IMR-90 (cell line): ENCODE data around the gene SGSH. TPM values are rescaled to one million over a fixed set of nuclear protein-coding genes. Genes with fewer than 3 reads are reported as not detected.
A peak's percentile ranks its signal among the peaks of the same experiment; 100 is the strongest.

Experiments
- ATAC-seq: fragments of 200-7000 bp; cut with Tn5 transposase; 2 replicates; pipeline ENCODE4 v1.9.1; 2020; ENCODE audit warnings: low read depth, mild to moderate bottlenecking, moderate library complexity
- BruUV-seq: library from RNA; stranded (reverse); fragments of 400-500 nt; replicated peaks from 2 replicates; lab custom pipeline; 2021; lab: Mats Ljungman, UMichigan
- CTCF ChIA-PET: fragments of 300-600 bp; formaldehyde crosslinking; extraction: SDS; loops from one replicate; lab custom pipeline; 2021; ENCODE audit warnings: antibody characterized with exemption; lab: Yijun Ruan, JAX
- POLR2A ChIA-PET: fragments of 300-600 bp; sonication (Branson Sonifier 250); formaldehyde crosslinking; loops from one replicate; lab custom pipeline; 2022; ENCODE audit warnings: antibody characterized with exemption; ENCODE audit not compliant: unreplicated experiment; lab: Charles Lee
- DNase-seq: peaks from one replicate; pipeline ENCODE4 v3.0.0; 2013
- H2AFZ ChIP-seq: replicated peaks from 2 replicates; pipeline ENCODE3; 2013; ENCODE audit warnings: low read length, mild to moderate bottlenecking; ENCODE audit not compliant: poor library complexity
- H2AK5ac ChIP-seq: 2 replicates; pipeline ENCODE4 v1.6.1; 2013; ENCODE audit warnings: low read depth, low read length, inconsistent platforms
- H2AK9ac ChIP-seq: replicated peaks from 2 replicates; pipeline ENCODE3; 2013; ENCODE audit warnings: mild to moderate bottlenecking, low read depth, low read length, moderate library complexity; ENCODE audit not compliant: poor library complexity
- H2BK120ac ChIP-seq: 2 replicates; pipeline ENCODE4 v1.6.1; 2013; ENCODE audit warnings: low read depth, low read length, inconsistent platforms
- H2BK15ac ChIP-seq: 3 replicates; pipeline ENCODE4 v1.6.1; 2013; ENCODE audit warnings: low read depth, low read length, inconsistent platforms
- H2BK20ac ChIP-seq: 2 replicates; pipeline ENCODE4 v1.6.1; 2013; ENCODE audit warnings: low read depth, mild to moderate bottlenecking, inconsistent platforms, low read length, moderate library complexity
- H2BK5ac ChIP-seq: 2 replicates; pipeline ENCODE4 v1.6.1; 2013; ENCODE audit warnings: mild to moderate bottlenecking, low read depth, low read length, inconsistent platforms; ENCODE audit not compliant: poor library complexity, severe bottlenecking
- H3K14ac ChIP-seq: replicated peaks from 2 replicates; pipeline ENCODE4 v1.6.1; 2013; ENCODE audit warnings: low read depth, low read length, inconsistent platforms
- H3K18ac ChIP-seq: 2 replicates; pipeline ENCODE4 v1.6.1; 2013; ENCODE audit warnings: low read depth, low read length, control low read depth
- H3K23ac ChIP-seq: 2 replicates; pipeline ENCODE4 v1.6.1; 2013; ENCODE audit warnings: low read depth, low read length, inconsistent platforms
- H3K27ac ChIP-seq: 2 replicates; pipeline ENCODE4 v1.5.1; 2013; ENCODE audit warnings: mild to moderate bottlenecking, control low read depth, low read length; ENCODE audit not compliant: insufficient read depth
- H3K27me3 ChIP-seq: 2 replicates; pipeline ENCODE4 v1.6.1; 2013; ENCODE audit warnings: low read length; ENCODE audit not compliant: control insufficient read depth, insufficient read depth
- H3K36me3 ChIP-seq: 2 replicates; pipeline ENCODE4 v1.6.1; 2013; ENCODE audit warnings: low read length, mixed read lengths; ENCODE audit not compliant: control insufficient read depth, insufficient read depth
- H3K4ac ChIP-seq: 2 replicates; pipeline ENCODE4 v1.6.1; 2013; ENCODE audit warnings: low read depth, low read length, inconsistent platforms
- H3K4me1 ChIP-seq: 2 replicates; pipeline ENCODE4 v1.6.1; 2013; ENCODE audit warnings: low read length, mixed read lengths; ENCODE audit not compliant: control insufficient read depth, insufficient read depth
- H3K4me2 ChIP-seq: 2 replicates; pipeline ENCODE4 v1.6.1; 2013; ENCODE audit warnings: low read depth, mild to moderate bottlenecking, control low read depth, low read length, moderate library complexity
- H3K4me3 ChIP-seq: 2 replicates; pipeline ENCODE4 v1.5.1; 2013; ENCODE audit warnings: low read depth, mild to moderate bottlenecking, control low read depth, low read length, moderate library complexity; ENCODE audit not compliant: insufficient read depth
- H3K56ac ChIP-seq: 2 replicates; pipeline ENCODE4 v1.6.1; 2013; ENCODE audit warnings: low read length, inconsistent platforms; ENCODE audit not compliant: insufficient read depth; ENCODE audit errors: extremely low read depth
- H3K79me1 ChIP-seq, 2 experiments: 2 replicates each; pipeline ENCODE4 v1.6.1; 2013; ENCODE audit warnings: low read length in 2 of 2, inconsistent platforms in 1 of 2, low read depth in 1 of 2
- H3K9ac ChIP-seq: 2 replicates; pipeline ENCODE4 v1.6.1; 2013; ENCODE audit warnings: low read depth, low read length, control low read depth
- H3K9me1 ChIP-seq: 2 replicates; pipeline ENCODE4 v1.6.1; 2013; ENCODE audit warnings: low read length, inconsistent platforms; ENCODE audit not compliant: insufficient read depth
- H3K9me3 ChIP-seq: 2 replicates; pipeline ENCODE4 v1.6.1; 2013; ENCODE audit warnings: low read length; ENCODE audit not compliant: control insufficient read depth, insufficient read depth
- H4K20me1 ChIP-seq: 2 replicates; pipeline ENCODE4 v1.6.1; 2013; ENCODE audit warnings: low read length, inconsistent platforms; ENCODE audit not compliant: insufficient read depth
- H4K5ac ChIP-seq: 2 replicates; pipeline ENCODE4 v1.6.1; 2013; ENCODE audit warnings: mild to moderate bottlenecking, low read depth, low read length, control low read depth
- H4K8ac ChIP-seq, 2 experiments: 2 replicates each; pipeline ENCODE4 v1.6.1; 2013; ENCODE audit warnings: low read depth in 2 of 2, low read length in 2 of 2, control low read depth in 1 of 2, inconsistent platforms in 1 of 2
- H4K91ac ChIP-seq: 2 replicates; pipeline ENCODE4 v1.6.1; 2013; ENCODE audit warnings: low read depth, low read length, inconsistent platforms; ENCODE audit not compliant: insufficient read depth
- CEBPB ChIP-seq: IDR thresholded peaks from 2 replicates; pipeline ENCODE4 v1.6.1; 2012; ENCODE audit warnings: low read depth, low read length, improper control_type of control experiment
- MAZ ChIP-seq: IDR thresholded peaks from 2 replicates; pipeline ENCODE4 v1.6.1; 2012; ENCODE audit warnings: low read depth, mild to moderate bottlenecking, low read length, improper control_type of control experiment, moderate library complexity, borderline replicate concordance
- RFX5 ChIP-seq: IDR thresholded peaks from 2 replicates; pipeline ENCODE4 v1.8.0; 2012; ENCODE audit warnings: low read depth, mild to moderate bottlenecking, low read length, moderate library complexity
- WGBS, 2 experiments: methylation state at CpG; one replicate each; pipeline versions ENCODE4 v1.1.5 to v1.1.7; 2013; ENCODE audit warnings: missing lambda C conversion rate in 2 of 2; ENCODE audit not compliant: insufficient read length in 1 of 2; ENCODE audit errors: extremely low coverage in 2 of 2; 5-methylcytosine and 5-hydroxymethylcytosine counted together
- dilution Hi-C: fragments of 300-500 bp; cut with HindIII; formaldehyde crosslinking; loops from one replicate; pipeline ENCODE4 v1.14.3; 2018; ENCODE audit warnings: low sequenced_read_pairs; ENCODE audit not compliant: unreplicated experiment
- in situ Hi-C: fragments of 300-500 bp; cut with MboI; formaldehyde crosslinking; loops from 3 replicates; pipeline ENCODE4 v1.14.3; 2019; ENCODE audit warnings: low sequenced_read_pairs, inconsistent platforms, mixed read lengths
- intact Hi-C: fragments of 100-400 bp; cut with micrococcal nuclease; formaldehyde crosslinking; loops from 2 replicates; pipeline ENCODE4 v1.10.0; 2022
- polyA plus RNA-seq, 3 experiments: library from polyadenylated mRNA; depleted of rRNA; stranded (reverse); fragments of >200 nt; gene quantifications; 2 replicates each; pipeline ENCODE4 v1.2.3, GENCODE V29; 2012; ENCODE audit warnings: low replicate concordance in 1 of 3
- total RNA-seq: library from RNA; depleted of rRNA; stranded (reverse); fragments of >200 nt; gene quantifications from 2 replicates; pipeline ENCODE4 v1.2.3, GENCODE V29; 2012
- TF ChIP-seq, protein P1 (sequence below): fragments of 150-350 bp; IDR thresholded peaks from 2 replicates; pipeline ENCODE4 v1.6.1; 2016; ENCODE audit warnings: low read depth, mild to moderate bottlenecking, low read length, moderate library complexity, borderline replicate concordance

SGSH gene
- total and polyA plus RNA-seq, 2 of the 4 experiments (the other 2 are of a cell fraction): 3.0 to 41.5 TPM

DNA sequence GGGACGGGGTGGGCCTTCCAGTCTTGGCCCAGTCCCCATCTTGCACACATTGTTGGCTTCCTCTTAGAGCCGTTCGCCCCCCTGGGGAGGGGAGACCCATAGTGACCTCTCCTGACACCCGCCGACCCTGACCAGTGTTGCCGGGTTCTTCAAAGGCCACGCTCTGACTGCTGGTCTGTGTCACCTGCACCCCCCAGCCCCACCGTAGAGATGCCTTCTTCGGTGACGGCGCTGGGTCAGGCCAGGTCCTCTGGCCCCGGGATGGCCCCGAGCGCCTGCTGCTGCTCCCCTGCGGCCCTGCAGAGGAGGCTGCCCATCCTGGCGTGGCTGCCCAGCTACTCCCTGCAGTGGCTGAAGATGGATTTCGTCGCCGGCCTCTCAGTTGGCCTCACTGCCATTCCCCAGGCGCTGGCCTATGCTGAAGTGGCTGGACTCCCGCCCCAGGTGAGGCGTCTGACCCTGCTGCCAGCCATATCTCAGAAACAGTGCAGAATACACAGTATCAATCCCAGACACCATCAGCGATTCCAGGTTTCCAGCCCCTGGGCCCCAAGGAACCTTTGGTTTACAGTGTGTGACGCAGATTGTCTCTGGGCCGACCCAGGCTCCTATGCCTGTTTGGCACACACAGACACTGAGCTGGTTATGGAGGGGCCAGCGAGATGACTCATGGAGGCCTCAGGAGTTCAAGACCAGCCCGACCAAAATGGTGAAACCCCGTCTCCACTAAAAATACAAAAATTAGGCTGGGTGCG is 1.4 kb upstream of the SGSH start (continued):
- no peak for TF ChIP-seq RFX5

GRCh38 chr17:80220736-80221215 is 643 bp upstream of the SGSH start:
- Histone ChIP-seq H3K9me3 (no peaks in the 10 kb centered on the region), H2AFZ (peak overlapping the region; percentile 94), H2BK120ac (no peak overlapping the region), H3K14ac (0 out of 2 replicates have a peak overlapping the region, but pooled peaks have one; percentile 45), H3K4me3 (peak overlapping the region; percentile 67), H3K9me1 (peaks cover 30% of the 10 kb centered on the region), H4K8ac (no peak overlapping the region), H3K56ac (no peak overlapping the region; the same call in 1 of the 2 replicates), H3K4me1 (peaks cover 6% of the 10 kb centered on the region; the same call in 1 of the 2 replicates), H2AK5ac (no peak overlapping the region), H3K9ac (peak overlapping the region; percentile 40), H3K36me3 (peaks cover 30% of the 10 kb centered on the region), H3K4ac (peak overlapping the region; percentile 11; the same call in 1 of the 2 replicates), H4K91ac (no peak overlapping the region), H2BK15ac (no peak overlapping the region), H2AK9ac (peak overlapping the region; percentile 97), H3K18ac (no peak overlapping the region), H3K27ac (peak overlapping the region; percentile 46; the same call in 1 of the 2 replicates), H3K4me2 (peak overlapping the region; percentile 33), H3K23ac (peak overlapping the region; percentile 17; the same call in 1 of the 2 replicates), H2BK20ac (no peak overlapping the region), H4K20me1 (peaks cover 30% of the 10 kb centered on the region), H4K5ac (no peak overlapping the region), H2BK5ac (no peak overlapping the region), H3K79me1 (peaks cover 22 to 65% of the 10 kb centered on the region in 2 experiments), H3K27me3 (no peaks in the 10 kb centered on the region)
- TF ChIP-seq MAZ (peak; percentile 50; the same call in 1 of the 2 replicates), CEBPB (no peak)
- TF ChIP-seq, protein P1, sequence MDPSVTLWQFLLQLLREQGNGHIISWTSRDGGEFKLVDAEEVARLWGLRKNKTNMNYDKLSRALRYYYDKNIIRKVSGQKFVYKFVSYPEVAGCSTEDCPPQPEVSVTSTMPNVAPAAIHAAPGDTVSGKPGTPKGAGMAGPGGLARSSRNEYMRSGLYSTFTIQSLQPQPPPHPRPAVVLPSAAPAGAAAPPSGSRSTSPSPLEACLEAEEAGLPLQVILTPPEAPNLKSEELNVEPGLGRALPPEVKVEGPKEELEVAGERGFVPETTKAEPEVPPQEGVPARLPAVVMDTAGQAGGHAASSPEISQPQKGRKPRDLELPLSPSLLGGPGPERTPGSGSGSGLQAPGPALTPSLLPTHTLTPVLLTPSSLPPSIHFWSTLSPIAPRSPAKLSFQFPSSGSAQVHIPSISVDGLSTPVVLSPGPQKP: no peak
- WGBS, 2 experiments: 9% methylated on average over 16 of the region's 41 CpGs; no CpG with 5 or more reads in 1 of the 2 experiments
- POLR2A ChIA-PET: no interaction called here
- no peak for DNase-seq
- CTCF ChIA-PET: no interaction called here
- dilution Hi-C loops (no loop called here), in situ Hi-C loops (no loop called here), intact Hi-C loops (loop anchor here (5.0 kb wide), 1 partner anchor 42 kb away; the partner anchor contains the start of gene RNF213)
- BruUV-seq: no TSS peak
- peak; percentile 45 for ATAC-seq
